ENCODE measurements around the gene SNAPC1. TPM values are rescaled to one million over a fixed set of nuclear protein-coding genes. Genes with fewer than 3 reads are reported as not detected.

The SNAPC1 gene
- total RNA-seq, 1 donor from 2014 or later = 1.3 TPM

DNA sequence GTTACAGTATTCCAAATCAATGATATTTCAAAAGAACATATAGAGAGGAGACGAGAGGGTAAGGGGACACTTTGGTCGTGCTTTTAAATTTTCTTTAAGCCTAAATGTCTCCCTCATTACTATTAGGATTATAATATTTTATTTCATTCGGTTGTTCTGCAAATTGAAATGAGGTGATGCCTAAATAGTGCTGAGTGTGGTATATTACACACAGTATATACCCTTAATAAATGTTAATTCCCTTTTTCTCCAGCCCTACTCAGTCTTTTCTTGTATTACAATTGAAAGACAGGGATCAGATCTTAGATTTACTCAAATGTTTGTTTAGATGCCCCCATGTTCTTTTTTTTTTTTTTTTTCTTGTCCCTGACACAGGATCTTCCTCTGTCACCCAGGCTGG, 7.7 kb downstream of the SNAPC1 start:
- Mint-ChIP-seq H3K9me3 (ENCODE audit: unreplicated experiment) (peaks cover 2% of the 10 kb centered on the region), H3K27me3 (ENCODE audit: unreplicated experiment) (no peaks in the 10 kb centered on the region), H3K4me3 (ENCODE audit: unreplicated experiment) (no peak overlapping the region), H3K36me3 (ENCODE audit: unreplicated experiment) (no peaks in the 10 kb centered on the region), H3K27ac (ENCODE audit: unreplicated experiment) (no peak overlapping the region), H3K4me1 (ENCODE audit: low read depth, unreplicated experiment) (peaks cover 12% of the 10 kb centered on the region)
- no peak for DNase-seq
- no peak for TF ChIP-seq CTCF (IDR thresholded peaks at IDR 0.05; ENCODE audit: partially characterized antibody, unreplicated experiment)

GRCh38 chr14:61774861-61775260, 12.6 kb downstream of the SNAPC1 start:
- Mint-ChIP-seq H3K27me3 (ENCODE audit: unreplicated experiment) (no peaks in the 10 kb centered on the region), H3K27ac (ENCODE audit: unreplicated experiment) (no peak overlapping the region), H3K36me3 (ENCODE audit: unreplicated experiment) (no peaks in the 10 kb centered on the region), H3K9me3 (ENCODE audit: unreplicated experiment) (peaks cover 2% of the 10 kb centered on the region), H3K4me1 (ENCODE audit: low read depth, unreplicated experiment) (no peaks in the 10 kb centered on the region), H3K4me3 (ENCODE audit: unreplicated experiment) (no peak overlapping the region)
- no peak for DNase-seq
- no peak for TF ChIP-seq CTCF (IDR thresholded peaks at IDR 0.05; ENCODE audit: partially characterized antibody, unreplicated experiment)

DNA sequence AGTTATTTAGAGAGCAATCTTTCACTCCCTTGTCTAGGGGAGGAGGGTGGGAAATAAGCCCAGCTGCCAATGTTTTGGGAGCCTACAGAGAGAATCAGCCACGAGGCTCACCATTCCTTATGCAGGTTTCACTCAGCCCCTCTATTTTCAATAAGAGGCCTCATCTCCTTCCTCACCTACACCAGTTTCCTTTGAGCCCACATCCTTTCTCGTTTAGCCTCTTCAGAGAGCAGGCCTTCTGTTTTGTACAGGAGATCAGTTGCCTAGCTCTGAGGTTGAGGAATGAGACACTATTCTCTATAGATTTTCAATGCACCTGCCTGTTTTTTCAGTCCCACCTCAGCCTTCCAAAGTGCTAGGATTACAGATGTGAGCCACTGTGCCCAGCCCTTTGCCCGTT, 17.9 kb downstream of the SNAPC1 start:
- no peak for TF ChIP-seq CTCF (IDR thresholded peaks at IDR 0.05; ENCODE audit: partially characterized antibody, unreplicated experiment)
- no peak for DNase-seq
- H3K27ac Mint-ChIP-seq (ENCODE audit: unreplicated experiment) = no peak overlapping the region
- no peaks in the 10 kb centered on the region for H3K9me3 Mint-ChIP-seq (ENCODE audit: unreplicated experiment)
- no peaks in the 10 kb centered on the region for H3K36me3 Mint-ChIP-seq (ENCODE audit: unreplicated experiment)
- no peaks in the 10 kb centered on the region for H3K4me1 Mint-ChIP-seq (ENCODE audit: low read depth, unreplicated experiment)
- no peak overlapping the region for H3K4me3 Mint-ChIP-seq (ENCODE audit: unreplicated experiment)
- H3K27me3 Mint-ChIP-seq (ENCODE audit: unreplicated experiment) = no peaks in the 10 kb centered on the region

GRCh38 chr14:61797309-61797708, 35.1 kb downstream of the SNAPC1 start:
- DNase-seq = no peak
- no peaks in the 10 kb centered on the region for H3K36me3 Mint-ChIP-seq (ENCODE audit: unreplicated experiment)
- H3K4me1 Mint-ChIP-seq (ENCODE audit: low read depth, unreplicated experiment) = no peaks in the 10 kb centered on the region
- H3K27me3 Mint-ChIP-seq (ENCODE audit: unreplicated experiment) = no peaks in the 10 kb centered on the region
- no peak overlapping the region for H3K27ac Mint-ChIP-seq (ENCODE audit: unreplicated experiment)
- no peak overlapping the region for H3K4me3 Mint-ChIP-seq (ENCODE audit: unreplicated experiment)
- TF ChIP-seq CTCF (IDR thresholded peaks at IDR 0.05; ENCODE audit: partially characterized antibody, unreplicated experiment) = no peak
- H3K9me3 Mint-ChIP-seq (ENCODE audit: unreplicated experiment) = no peaks in the 10 kb centered on the region

- no peaks in the 10 kb centered on the region for H3K4me1 Mint-ChIP-seq (ENCODE audit: low read depth, unreplicated experiment)
- H3K36me3 Mint-ChIP-seq (ENCODE audit: unreplicated experiment) = no peaks in the 10 kb centered on the region
- no peak overlapping the region for H3K27ac Mint-ChIP-seq (ENCODE audit: unreplicated experiment)
- H3K27me3 Mint-ChIP-seq (ENCODE audit: unreplicated experiment) = peaks cover 2% of the 10 kb centered on the region
- no peak for DNase-seq
- no peak overlapping the region for H3K4me3 Mint-ChIP-seq (ENCODE audit: unreplicated experiment)
- no peak for TF ChIP-seq CTCF (IDR thresholded peaks at IDR 0.05; ENCODE audit: partially characterized antibody, unreplicated experiment)
- no peaks in the 10 kb centered on the region for H3K9me3 Mint-ChIP-seq (ENCODE audit: unreplicated experiment)
Measured at GRCh38 chr14:61802010-61802568, 39.9 kb downstream of the SNAPC1 start.

All from glutamatergic neuron (in vitro differentiated cells).